ENCODE data around the gene ZNF337. TPM values are rescaled to one million over a fixed set of nuclear protein-coding genes. Genes with fewer than 3 reads are reported as not detected.
A peak's percentile ranks its signal among the peaks of the same experiment; 100 is the strongest.
"Not testable (repeated sequence)": the region's sequence is repeated elsewhere in the genome, so short reads cannot be mapped to it uniquely, and the experiment has no call there.

The ZNF337 gene
- total RNA-seq, 1 donor from 2014 or later = 19.1 TPM

- DNase-seq = no peak
Measured at GRCh38 chr20:25692499-25692898, 4.2 kb downstream of the ZNF337 start.

- DNase-seq = no peak
Measured at GRCh38 chr20:25690427-25690826, 6.2 kb downstream of the ZNF337 start.

- no peak for DNase-seq
Measured at GRCh38 chr20:25686081-25687067, 10.3 kb downstream of the ZNF337 start.

- no peak for DNase-seq
Measured at GRCh38 chr20:25685276-25686080, 11.2 kb downstream of the ZNF337 start.

GRCh38 chr20:25683826-25684225 is 12.8 kb downstream of the ZNF337 start:
- not testable (repeated sequence) for DNase-seq

GRCh38 chr20:25683050-25683449 is 13.6 kb downstream of the ZNF337 start:
- no peak for DNase-seq

GRCh38 chr20:25676164-25676809 is 20.4 kb downstream of the ZNF337 start:
- no peak for DNase-seq

- no peak for DNase-seq
Measured at GRCh38 chr20:25675161-25675560, 21.5 kb downstream of the ZNF337 start.

GRCh38 chr20:25672659-25673235 is 23.9 kb downstream of the ZNF337 start:
- DNase-seq = no peak

GRCh38 chr20:25669826-25670422 is 26.7 kb downstream of the ZNF337 start:
- peak; percentile 22 for DNase-seq

- DNase-seq = no peak
Measured at GRCh38 chr20:25668446-25668845, 28.2 kb downstream of the ZNF337 start.

GRCh38 chr20:25659999-25660398 is 36.7 kb downstream of the ZNF337 start:
- no peak for DNase-seq

GRCh38 chr20:25654487-25654886 is 42.2 kb downstream of the ZNF337 start:
- DNase-seq = no peak

- not testable (repeated sequence) for DNase-seq
Measured at GRCh38 chr20:25652866-25653265, 43.8 kb downstream of the ZNF337 start.

GRCh38 chr20:25644814-25645213 is 51.8 kb downstream of the ZNF337 start:
- DNase-seq = no peak

GRCh38 chr20:25643716-25644115 is 52.9 kb downstream of the ZNF337 start:
- no peak for DNase-seq

GRCh38 chr20:25637247-25637646 is 59.4 kb downstream of the ZNF337 start:
- no peak for DNase-seq

- peak; percentile 52 for DNase-seq
Measured at GRCh38 chr20:25632940-25633790, 63.5 kb downstream of the ZNF337 start.

GRCh38 chr20:25630615-25631014 is 66.0 kb downstream of the ZNF337 start:
- not testable (repeated sequence) for DNase-seq

GRCh38 chr20:25629816-25630499 is 66.7 kb downstream of the ZNF337 start:
- DNase-seq = no peak

All from dermis blood vessel endothelial cell (primary cell).